OCI-LY7 (cell line): ENCODE measurements around the gene SLC2A4RG.

Experiments
- CTCF ChIP-seq: fragments of 200-600 bp; sonication (generic); conservative IDR thresholded peaks from 2 replicates; pipeline ENCODE4 v1.5.1; 2014; ENCODE audit warnings: mild to moderate bottlenecking, antibody characterized with exemption, low read length, moderate library complexity, mixed read lengths
- EZH2phosphoT487 ChIP-seq: fragments of 200-600 bp; sonication (generic); IDR thresholded peaks from 2 replicates; pipeline ENCODE4 v1.6.1; 2018; ENCODE audit warnings: low read depth, borderline replicate concordance, mild to moderate bottlenecking, mixed run types, antibody characterized with exemption, low read length, moderate library complexity, mixed read lengths

GRCh38 chr20:63733579-63734081 is 5.9 kb upstream of the SLC2A4RG start:
- TF ChIP-seq CTCF = no peak
- TF ChIP-seq EZH2phosphoT487 = no peak
